ENCODE results near the gene HECTD4. TPM values are rescaled to one million over a fixed set of nuclear protein-coding genes. Genes with fewer than 3 reads are reported as not detected.

Gene HECTD4
- polyA plus RNA-seq, 1 donor from 2014 or later: 15.8 TPM

GRCh38 chr12:112282920-112283319 is 99.3 kb downstream of the HECTD4 start:
- Histone ChIP-seq H3K9me2 (ENCODE audit: insufficient read depth, low read length) (no peaks in the 10 kb centered on the region), H3K4me3 (ENCODE audit: low read length) (no peak overlapping the region), H3K27ac (ENCODE audit: low read length) (no peak overlapping the region), H3K4me2 (ENCODE audit: low read length) (no peak overlapping the region), H3K27me3 (ENCODE audit: insufficient read depth, low read depth, low read length) (no peaks in the 10 kb centered on the region), H2AFZ (ENCODE audit: low read depth, low read length) (no peak overlapping the region), H4K20me1 (ENCODE audit: insufficient read depth) (no peaks in the 10 kb centered on the region), H3K9me3 (ENCODE audit: low read length) (no peaks in the 10 kb centered on the region), H3F3A (ENCODE audit: insufficient read depth, low read length, poor library complexity, severe bottlenecking) (no peaks in the 10 kb centered on the region), H3K9ac (ENCODE audit: low read length) (no peak overlapping the region), H3K36me3 (ENCODE audit: insufficient read depth, low read length) (peaks cover 6% of the 10 kb centered on the region), H3K79me2 (replicated peaks; ENCODE audit: insufficient read depth, low read length) (no peaks in the 10 kb centered on the region)
- TF ChIP-seq RAD21 (conservative IDR thresholded peaks at IDR 0.05) (no peak), REST (IDR thresholded peaks at IDR 0.05; ENCODE audit: borderline replicate concordance) (no peak), POLR2AphosphoS5 (IDR thresholded peaks at IDR 0.05) (no peak), TAF1 (IDR thresholded peaks at IDR 0.05; ENCODE audit: low read depth) (no peak), EP300 (conservative IDR thresholded peaks at IDR 0.05; ENCODE audit: poor library complexity, severe bottlenecking) (no peak), CTCF (IDR thresholded peaks at IDR 0.05; ENCODE audit: poor library complexity, severe bottlenecking) (no peak), SMC3 (conservative IDR thresholded peaks at IDR 0.05; ENCODE audit: poor library complexity) (no peak), MXI1 (conservative IDR thresholded peaks at IDR 0.05; ENCODE audit: poor library complexity, severe bottlenecking) (no peak), EZH2 (IDR thresholded peaks at IDR 0.05; ENCODE audit: borderline replicate concordance, insufficient read depth, low read length, poor library complexity, severe bottlenecking) (no peak)

GRCh38 chr12:112275836-112276235 is 106.4 kb downstream of the HECTD4 start:
- H3K4me2 ChIP-seq (ENCODE audit: low read length): no peak overlapping the region
- peaks cover 8% of the 10 kb centered on the region for H3K36me3 ChIP-seq (ENCODE audit: insufficient read depth, low read length)
- TF ChIP-seq CTCF (IDR thresholded peaks at IDR 0.05; ENCODE audit: poor library complexity, severe bottlenecking): no peak
- no peak for TF ChIP-seq SMC3 (conservative IDR thresholded peaks at IDR 0.05; ENCODE audit: poor library complexity)
- no peak for TF ChIP-seq EP300 (conservative IDR thresholded peaks at IDR 0.05; ENCODE audit: poor library complexity, severe bottlenecking)
- no peak for TF ChIP-seq RAD21 (conservative IDR thresholded peaks at IDR 0.05)
- no peak for TF ChIP-seq POLR2AphosphoS5 (IDR thresholded peaks at IDR 0.05)
- TF ChIP-seq TAF1 (IDR thresholded peaks at IDR 0.05; ENCODE audit: low read depth): no peak
- no peak for TF ChIP-seq REST (IDR thresholded peaks at IDR 0.05; ENCODE audit: borderline replicate concordance)
- no peak for TF ChIP-seq MXI1 (conservative IDR thresholded peaks at IDR 0.05; ENCODE audit: poor library complexity, severe bottlenecking)
- no peak for TF ChIP-seq EZH2 (IDR thresholded peaks at IDR 0.05; ENCODE audit: borderline replicate concordance, insufficient read depth, low read length, poor library complexity, severe bottlenecking)
- H3K9me2 ChIP-seq (ENCODE audit: insufficient read depth, low read length): no peaks in the 10 kb centered on the region
- no peaks in the 10 kb centered on the region for H3K79me2 ChIP-seq (replicated peaks; ENCODE audit: insufficient read depth, low read length)
- no peak overlapping the region for H3K4me3 ChIP-seq (ENCODE audit: low read length)
- H3F3A ChIP-seq (ENCODE audit: insufficient read depth, low read length, poor library complexity, severe bottlenecking): no peaks in the 10 kb centered on the region
- no peak overlapping the region for H3K27ac ChIP-seq (ENCODE audit: low read length)
- H3K9me3 ChIP-seq (ENCODE audit: low read length): no peaks in the 10 kb centered on the region
- no peak overlapping the region for H3K9ac ChIP-seq (ENCODE audit: low read length)
- H3K27me3 ChIP-seq (ENCODE audit: insufficient read depth, low read depth, low read length): no peaks in the 10 kb centered on the region
- H2AFZ ChIP-seq (ENCODE audit: low read depth, low read length): no peak overlapping the region
- H4K20me1 ChIP-seq (ENCODE audit: insufficient read depth): no peaks in the 10 kb centered on the region

Measured in neural cell (in vitro differentiated cells).